GM18873 (cell line): Measurements from ENCODE around the gene ATXN1.
"Not testable (repeated sequence)": the region's sequence is repeated elsewhere in the genome, so short reads cannot be mapped to it uniquely, and the experiment has no call there.

Experiments
- ATAC-seq: cut with Tn5 transposase; IDR thresholded peaks from one replicate; pipeline ENCODE4 v1.9.1; 2021; ENCODE audit warnings: mild to moderate bottlenecking, moderate library complexity, moderate number of reproducible peaks; ENCODE audit not compliant: unreplicated experiment, low FRiP score

Gene ATXN1

DNA sequence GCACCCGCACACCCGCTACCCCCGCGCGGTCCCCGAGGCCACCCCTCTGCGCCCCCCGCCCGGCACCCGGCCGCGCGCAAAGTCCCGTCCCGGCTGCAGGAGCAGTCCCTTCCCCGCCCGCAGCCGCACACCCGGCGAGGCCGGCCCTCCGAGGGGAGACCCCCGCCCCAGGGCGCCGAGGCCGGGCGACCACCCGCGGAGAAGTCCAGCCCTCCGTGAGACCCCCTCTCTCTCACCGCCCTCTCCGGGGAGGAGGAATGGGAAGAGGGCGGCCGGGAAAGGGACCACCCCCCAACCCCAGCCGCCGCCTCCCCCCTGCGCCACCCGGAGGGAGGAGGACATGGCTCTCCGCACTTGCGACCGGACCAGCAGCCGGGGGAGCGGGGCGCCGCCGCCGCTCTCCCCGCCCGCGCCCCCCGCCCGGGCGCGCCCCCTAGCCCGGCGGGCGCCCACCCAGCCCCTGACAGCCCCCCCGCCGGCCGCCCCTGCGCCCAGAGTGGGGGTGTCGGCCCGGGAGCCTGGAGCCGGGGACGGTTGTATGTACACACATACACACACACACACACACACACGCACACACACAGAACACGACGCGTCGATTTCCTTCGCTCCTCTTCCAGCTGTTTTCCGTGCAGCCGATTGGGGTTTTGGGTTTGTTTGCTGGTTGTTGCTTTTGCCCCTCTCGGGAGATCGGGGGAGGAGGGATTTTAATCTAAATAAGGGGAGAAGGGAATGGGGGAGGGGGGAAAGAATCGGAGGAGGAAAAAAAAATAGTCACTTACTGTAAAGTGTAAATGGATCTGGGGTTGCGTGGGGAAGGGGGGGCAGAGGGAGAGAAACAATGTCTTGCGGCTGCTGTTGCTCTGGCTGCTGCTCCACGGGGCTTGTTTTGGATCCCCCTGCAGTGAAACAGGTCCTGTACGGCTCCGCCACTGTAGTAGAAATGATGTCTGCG is at the start of gene ATXN1:
TSS of gene ATXN1 (minus strand) at position 945 of the 955 bp plus-strand sequence.
- no peak for ATAC-seq

DNA sequence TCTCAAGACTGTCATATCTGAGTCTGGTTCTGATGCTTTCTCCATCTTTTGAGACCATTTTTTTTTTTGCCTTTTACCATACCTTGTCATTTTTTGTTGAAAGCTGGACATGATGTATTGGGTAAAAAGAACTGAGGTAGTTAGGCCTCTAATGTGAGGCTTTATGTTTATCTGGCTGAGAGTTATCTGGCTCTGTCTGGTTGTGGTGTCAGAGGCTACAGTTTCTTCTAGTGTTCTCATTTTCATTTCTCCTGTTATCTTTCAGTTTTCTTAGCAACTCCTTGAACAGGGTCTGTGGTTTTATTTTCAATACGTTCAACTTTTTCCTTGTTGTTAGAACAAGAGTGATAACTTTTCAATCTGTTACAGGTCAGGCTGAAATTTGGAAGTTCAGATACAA is 49.2 kb upstream of the ATXN1 start:
- no peak for ATAC-seq

DNA sequence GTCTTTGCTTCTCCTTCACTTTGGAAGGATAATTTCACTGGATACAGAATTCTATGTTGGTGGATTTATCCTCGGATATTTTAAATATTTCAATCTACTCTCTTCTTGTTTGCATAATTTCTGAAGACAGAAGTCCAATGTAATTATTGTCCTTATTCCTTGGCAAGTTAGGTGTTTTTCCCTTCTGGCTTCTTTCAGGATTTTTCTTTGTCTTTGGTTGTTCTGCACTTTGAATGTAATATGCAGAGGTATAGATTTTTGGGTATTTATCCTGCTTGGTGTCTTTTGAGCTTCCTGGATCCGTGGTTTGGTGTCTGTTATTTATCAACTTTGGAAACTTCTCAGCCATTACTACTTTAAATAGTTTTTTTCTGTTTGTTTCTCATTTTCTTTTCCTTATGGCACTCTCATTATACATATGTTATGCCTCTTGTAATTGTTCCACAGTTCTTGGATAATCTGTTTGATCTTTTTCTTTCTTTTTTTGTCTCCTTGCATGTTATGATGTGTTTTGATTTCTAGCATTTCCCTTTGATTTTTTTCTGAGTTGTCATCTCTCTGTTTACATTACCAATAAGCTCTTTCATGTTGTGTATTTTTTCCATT is 48.6 kb upstream of the ATXN1 start:
- no peak for ATAC-seq

DNA sequence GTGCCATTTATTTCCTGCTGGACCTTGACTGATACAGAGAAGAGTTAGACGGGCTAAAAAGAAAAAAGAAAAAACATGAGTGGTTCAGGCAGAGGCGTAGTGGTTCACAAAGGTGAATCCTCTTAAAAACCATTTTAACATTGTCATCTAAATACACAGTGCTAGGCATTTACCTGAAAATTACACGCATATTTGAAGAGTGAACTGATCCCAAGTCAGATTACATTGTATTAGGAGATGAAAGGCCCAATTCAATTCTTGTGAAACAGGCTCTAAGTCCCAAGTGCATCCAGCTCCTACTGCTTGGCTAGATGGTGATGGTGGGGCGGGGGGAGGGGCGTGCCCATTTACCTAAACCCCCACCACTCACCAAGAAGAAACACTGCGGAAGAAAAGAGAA is 46.7 kb upstream of the ATXN1 start:
- no peak for ATAC-seq

DNA sequence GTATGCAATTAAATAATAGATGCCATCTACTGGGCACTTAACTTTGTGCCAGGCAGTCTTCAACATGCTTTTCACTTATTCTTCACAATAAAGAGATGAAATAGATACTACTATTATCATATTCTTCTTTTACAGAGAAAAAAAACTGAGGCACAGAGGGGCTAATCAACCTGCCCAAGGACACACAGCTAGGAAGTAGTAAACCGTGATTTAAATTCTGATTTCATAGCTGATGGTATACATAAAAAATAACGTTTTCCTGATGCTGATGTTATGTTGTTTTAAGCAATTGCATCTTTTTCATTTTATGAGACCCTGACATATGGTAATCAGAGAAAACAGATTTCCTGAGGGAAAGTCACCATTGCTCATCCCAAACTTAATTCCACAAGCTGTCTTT is 45.1 kb upstream of the ATXN1 start:
- ATAC-seq = no peak

DNA sequence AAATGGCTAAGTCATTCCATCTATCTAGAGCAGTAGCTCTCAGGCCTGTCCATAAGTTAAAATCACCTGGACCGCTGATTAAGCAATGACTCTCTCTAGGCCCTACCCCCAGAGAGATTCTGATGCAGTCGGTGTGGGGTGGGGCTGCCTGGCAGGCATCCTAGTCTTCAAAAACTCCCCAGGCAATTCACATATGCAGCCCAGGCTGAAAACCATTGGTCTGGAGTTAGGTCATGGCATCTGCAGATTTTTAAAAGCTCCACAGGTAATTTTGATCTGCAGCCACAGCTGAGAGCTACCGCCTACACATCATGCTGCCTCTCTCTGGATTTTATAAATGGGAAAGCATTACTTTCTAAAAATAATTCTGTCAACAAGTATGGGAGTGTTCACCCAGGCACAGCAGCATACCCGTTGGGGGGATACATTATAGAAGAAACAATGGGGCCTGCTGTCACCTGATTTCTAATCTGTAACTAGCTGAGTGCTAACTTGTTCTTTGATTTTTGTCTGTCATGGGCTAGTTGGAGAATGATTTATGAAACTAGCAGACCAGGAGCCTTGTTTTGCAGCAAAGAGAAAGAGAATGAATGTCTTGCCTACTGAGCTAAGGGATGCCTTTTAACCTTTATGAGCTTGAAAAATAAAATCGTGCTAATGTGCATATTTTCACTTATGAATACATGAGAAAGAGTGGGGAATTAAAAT is 44.1 kb upstream of the ATXN1 start:
- ATAC-seq = no peak

DNA sequence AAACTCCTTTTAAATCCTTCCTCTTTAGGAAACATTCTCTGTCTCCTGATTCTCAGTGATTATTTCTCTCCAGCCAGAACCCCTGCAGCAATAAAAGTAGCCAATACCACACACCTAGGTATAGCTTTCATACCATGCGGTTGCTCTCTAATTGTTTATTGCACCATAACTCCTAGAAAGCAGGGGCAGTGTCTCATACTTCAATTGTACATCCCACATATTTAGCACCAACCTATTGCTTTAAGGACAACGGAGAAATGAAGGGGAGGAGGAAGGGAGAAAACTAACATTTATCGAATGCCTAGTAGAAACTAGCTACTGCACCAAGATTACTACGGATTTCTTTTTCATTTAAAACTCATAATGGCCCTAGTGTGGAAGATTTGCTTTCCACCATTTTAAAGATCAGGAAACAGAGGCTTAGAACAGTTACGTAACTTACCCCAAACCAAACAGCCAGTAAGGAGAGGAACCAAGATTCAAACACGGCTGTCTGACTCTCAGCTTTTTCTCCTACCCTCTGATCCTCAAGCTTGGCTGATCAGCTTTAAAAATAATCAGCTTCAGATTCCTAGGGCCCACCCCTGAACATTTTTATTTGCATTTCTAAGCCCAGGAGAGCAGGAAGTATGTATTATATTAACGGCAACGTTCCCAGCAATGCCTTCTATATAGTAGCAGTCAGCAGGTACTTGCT is 43.4 kb upstream of the ATXN1 start:
- ATAC-seq = no peak

DNA sequence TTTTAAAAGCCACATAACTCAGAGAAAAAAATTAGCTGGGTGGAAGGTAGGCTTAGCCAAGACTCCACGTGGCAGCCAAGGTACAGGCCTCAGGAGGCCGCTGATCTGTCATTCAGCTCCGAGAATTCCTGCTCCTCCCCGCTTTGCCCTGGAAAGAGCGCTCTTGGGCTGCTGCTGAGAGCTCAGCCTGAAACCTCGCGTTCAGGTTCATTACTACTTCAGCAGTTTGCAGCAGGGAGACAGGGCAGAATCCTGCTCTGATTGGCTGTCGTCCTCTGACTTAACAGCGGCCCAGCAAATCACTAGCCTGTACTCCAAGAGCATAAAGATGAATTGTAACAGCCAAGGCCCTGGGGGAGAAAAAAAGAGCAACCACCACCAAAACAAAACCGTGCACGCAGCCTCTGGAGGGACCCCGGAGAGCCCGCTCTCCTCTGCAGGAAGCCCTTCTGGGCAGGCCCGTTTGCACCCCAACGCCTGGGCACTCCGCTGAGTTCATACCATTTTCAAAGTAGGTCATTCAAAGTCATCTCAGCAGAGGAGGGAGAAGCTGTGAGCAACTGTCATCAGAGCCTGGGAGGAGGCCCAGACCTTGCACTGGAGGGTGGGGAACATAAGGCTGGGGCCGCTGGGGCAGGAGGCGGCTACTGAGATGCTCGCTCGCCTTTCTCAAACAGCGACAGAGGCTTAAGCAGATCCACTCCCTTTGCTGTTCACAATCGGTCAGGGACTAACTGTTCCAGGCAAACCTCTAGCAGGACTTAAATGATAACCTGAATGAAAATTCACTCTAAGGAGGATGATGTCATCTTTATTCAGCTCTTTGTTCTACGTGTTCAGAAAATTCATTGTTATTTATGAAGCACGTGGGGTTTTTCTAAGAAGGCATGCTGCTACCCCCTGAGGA is 42.3 kb upstream of the ATXN1 start:
- ATAC-seq = no peak

DNA sequence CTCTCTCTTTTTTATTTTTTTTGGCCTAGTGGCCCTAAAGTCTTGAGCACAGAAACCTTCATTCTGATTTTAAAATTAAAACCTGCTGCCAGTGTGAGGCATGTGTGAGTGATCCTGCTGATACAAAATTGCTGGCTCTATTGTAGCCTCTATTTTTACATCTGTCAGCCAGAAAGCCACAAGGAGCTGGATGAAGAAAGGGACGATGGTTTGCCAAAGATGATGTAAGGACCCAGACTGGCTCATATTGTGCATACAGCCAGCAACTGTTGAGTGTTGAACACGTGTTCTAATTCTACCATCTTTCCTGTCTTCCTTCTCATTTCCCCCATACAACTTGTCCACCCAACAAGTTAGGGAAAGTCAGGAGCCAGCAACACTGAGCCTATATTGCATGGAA is 40.8 kb upstream of the ATXN1 start:
- no peak for ATAC-seq

DNA sequence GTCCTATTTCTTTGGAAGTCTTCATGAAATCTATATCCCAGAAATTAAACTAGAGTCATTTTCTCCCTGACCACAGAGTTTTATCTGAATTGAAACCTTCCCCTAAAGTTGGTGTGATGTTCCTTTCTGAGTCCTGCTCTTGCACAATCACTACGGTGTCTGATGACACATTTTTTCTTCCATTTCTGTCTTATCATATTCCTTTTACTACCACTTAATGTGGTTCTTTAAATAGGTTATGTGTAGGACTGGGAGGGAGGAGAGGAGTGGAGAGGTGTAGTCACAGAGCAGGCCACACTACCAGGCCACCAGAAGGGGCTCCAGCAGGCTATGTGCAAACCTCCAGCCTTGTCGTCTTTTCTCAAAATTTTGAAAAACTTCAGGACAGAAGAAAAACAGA is 39.7 kb upstream of the ATXN1 start:
- ATAC-seq = no peak

DNA sequence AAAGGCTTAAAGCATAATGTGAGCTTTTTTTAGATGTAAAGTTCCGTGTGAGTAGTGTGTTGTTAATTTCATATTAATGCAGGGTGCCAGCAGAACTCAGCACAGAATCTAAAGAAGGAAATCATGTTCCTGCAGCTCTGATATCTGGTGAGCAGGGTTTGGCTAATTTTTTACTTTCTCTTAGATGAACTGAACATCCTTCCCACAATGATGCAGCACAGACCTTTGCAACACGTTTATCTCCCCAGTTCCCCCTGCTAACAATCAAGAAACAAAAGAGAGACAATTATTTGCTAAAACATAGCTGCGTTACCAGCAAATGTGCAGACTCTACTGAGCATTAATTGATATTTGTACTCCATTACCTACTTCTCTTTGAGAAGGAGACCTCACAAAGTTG is 39.1 kb upstream of the ATXN1 start:
- no peak for ATAC-seq

DNA sequence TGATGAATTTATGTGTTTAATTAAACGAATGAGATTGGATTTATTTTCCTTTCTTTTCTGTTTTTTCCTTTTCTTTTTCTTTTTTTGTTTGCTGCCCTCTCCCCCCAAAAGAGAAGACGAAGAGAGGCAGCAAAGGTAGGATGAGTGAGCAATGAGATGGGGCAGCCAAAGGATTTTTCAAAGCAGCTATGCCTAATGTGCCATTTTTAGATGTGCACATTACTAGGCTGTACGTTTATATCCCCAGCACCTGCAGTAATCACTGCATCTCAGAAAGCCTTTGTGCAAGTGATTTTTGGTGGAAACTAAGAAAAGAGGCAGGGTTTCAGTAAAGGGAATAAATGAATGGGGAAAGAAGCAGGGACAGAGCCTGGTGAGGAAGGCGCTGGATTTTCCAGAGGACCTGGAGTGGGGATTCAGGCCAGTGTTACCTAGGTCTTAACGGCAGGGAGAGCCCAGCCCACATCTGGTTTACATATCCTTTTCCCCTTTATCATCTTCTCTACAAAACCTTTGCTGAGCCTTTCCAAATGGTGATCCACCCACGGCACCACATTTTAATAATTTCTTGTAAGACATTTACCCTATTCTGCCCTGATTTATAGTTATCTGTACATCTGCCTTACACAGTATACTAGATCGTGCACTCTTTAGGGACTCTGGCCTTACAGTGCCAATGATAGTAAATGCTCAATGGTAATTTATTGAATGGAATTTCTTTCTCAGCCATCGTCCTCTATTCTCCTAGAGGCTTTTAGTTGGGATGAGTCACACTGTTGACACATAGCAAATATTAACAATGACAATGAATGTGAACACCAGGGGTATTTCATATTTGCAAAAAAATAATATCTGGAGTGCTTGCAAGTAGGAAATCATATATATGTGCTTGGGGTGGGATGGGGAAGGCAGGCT is 38.3 kb upstream of the ATXN1 start:
- ATAC-seq = no peak

DNA sequence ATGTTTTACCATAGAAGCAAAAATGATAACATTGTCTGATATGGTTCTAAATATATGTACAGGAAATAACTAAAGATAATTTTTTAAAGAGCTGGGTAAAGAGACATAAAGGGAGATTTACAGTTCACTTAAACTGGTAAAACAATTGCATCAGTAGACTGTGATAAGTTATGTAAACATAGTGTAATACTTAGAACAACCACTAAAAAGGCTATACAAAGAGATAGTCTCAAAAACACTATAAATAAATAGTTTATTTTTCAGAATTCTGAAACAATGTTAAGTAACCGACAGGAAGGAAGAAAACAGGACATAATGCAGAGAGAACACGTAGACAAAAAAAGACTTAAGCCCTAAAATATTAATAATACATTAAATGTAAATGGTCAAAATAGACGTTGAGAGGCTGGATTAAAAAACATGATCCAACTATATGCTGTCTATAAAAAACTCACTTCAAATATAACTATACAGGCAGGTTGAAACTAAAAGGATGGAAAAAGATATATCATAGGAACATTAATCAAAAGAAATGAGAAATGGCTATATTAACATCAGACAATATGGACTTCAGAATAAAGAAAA is 32.7 kb upstream of the ATXN1 start:
- ATAC-seq = no peak

DNA sequence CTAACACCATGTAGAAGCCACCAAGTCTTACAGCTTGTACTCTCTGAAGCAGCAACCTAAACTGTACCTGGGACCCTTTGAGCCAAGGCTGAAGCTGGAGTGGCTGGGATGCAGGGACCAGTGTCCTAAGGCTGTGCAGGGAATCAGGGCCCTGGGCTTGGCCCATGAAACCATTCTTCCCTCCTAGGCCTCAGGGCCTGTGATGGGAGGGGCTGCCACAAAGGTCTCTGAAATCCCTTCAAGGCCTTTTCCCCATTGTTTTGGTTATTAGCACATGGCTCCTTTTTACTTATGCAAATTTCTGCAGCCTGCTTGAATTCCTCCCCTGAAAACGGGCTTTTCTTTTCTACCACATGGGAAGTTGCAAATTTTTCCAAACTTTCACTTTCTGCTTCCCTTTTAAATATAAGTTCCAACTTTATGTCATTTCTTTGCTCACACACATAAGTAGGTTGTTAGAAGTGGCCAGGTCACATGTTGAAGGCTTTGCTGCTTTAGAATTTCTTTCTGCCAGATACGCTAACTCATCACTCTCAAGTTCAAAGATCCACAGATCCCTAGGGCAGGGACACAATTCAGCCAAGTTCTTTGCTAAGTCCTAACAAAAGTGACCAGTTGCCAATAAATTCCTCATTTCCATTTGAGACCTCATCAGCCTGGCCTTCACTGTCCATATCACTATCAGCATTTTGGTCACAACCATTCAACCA is 28.2 kb upstream of the ATXN1 start:
- ATAC-seq = no peak

DNA sequence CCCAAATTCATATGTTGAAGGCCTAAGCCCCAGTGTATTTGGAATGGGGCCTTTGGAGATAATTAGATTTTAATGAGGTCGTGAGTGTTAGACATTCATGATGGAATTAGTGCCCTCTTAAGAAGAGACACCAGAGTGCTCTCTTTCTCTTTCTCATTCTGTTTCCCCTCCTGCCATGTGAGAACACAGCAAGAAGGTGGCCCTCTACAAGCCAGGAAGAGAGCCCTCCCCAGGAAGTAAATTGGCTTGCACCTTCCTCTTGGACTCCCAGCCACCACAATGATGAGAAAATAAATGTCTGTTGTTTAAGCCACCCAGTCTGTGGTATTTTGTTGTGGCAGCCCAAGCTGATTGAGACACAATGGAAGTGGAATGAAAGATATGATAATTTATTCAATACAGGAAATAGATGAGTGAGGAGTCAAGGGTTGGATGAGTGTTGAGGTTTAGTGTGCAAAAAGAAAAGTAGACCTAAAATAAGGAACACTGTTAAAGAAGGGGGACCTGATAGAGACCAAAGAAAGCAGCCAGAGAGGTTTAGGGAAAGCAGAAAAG is 25.9 kb upstream of the ATXN1 start:
- ATAC-seq = no peak

DNA sequence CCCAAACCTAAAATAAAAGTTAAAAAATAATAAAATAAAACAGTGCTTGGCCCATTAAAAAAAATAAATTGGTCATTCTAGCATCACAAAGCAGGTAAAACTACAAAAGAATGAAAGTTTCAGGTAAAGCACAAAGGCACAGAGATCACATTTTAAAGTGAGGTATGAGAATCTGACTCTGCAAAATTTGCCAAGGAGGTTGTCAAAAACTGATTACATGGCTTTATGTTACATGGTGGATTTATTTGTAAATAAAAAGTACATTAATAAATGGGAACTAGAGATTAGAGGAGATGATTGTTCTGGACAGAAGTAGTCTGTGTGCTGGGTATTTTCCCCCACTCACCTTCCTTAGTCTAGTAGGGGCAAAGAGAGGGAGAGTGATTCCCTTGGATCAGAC is 24.2 kb upstream of the ATXN1 start:
- no peak for ATAC-seq

DNA sequence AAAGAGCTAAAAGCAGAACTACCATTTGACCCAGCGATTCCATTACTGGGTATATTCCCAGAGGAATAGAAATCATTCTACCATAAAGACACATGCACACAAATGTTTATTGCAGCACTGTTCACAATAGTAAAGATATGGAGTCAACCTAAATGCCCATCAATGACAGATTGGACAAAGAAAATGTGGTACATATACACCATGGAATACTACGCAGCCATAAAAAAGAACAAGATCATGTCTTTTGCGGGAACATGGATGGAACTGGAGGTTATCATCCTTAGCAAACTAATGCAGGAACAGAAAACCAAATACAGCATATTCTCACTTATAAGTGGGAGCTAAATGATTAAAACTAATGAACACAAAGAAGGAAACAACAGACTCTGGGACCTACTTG is 23.7 kb upstream of the ATXN1 start:
- ATAC-seq = not testable (repeated sequence)
